ENCODE data around the gene HPCA.

HPCA gene

DNA sequence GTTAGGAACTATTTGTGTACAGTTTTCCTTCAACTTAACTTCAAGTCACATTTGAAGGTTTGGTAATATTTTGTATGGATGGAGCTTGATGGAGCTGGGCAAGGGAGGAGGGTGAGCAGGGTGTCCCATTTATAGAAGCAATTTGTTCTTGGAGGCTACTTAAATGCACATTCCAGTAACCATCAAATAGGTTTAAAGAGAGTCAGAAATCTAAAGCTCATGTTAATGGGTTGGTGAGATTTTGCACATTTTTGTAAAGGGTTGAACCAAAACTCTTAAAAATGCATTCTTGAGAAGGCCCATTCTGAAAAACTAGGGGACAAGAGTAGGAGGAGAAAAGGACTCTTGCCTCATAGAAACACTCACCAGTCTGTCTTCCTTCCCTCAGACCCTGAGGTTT lies 25.7 kb upstream of the HPCA start:
- no peak overlapping the region for H3K4me3 ChIP-seq (ENCODE audit: control insufficient read depth, low read depth, low read length)
- DNase-seq (ENCODE audit: low read depth), result no peak
- TF ChIP-seq CTCF (conservative IDR thresholded peaks at IDR 0.05; ENCODE audit: control insufficient read depth, insufficient read depth, low read depth, low read length), result no peak

GRCh38 chr1:32861904-32862695 lies 24.2 kb upstream of the HPCA start:
- no peak for TF ChIP-seq CTCF (conservative IDR thresholded peaks at IDR 0.05; ENCODE audit: control insufficient read depth, insufficient read depth, low read depth, low read length)
- no peak overlapping the region for H3K4me3 ChIP-seq (ENCODE audit: control insufficient read depth, low read depth, low read length)
- no peak for DNase-seq (ENCODE audit: low read depth)

DNA sequence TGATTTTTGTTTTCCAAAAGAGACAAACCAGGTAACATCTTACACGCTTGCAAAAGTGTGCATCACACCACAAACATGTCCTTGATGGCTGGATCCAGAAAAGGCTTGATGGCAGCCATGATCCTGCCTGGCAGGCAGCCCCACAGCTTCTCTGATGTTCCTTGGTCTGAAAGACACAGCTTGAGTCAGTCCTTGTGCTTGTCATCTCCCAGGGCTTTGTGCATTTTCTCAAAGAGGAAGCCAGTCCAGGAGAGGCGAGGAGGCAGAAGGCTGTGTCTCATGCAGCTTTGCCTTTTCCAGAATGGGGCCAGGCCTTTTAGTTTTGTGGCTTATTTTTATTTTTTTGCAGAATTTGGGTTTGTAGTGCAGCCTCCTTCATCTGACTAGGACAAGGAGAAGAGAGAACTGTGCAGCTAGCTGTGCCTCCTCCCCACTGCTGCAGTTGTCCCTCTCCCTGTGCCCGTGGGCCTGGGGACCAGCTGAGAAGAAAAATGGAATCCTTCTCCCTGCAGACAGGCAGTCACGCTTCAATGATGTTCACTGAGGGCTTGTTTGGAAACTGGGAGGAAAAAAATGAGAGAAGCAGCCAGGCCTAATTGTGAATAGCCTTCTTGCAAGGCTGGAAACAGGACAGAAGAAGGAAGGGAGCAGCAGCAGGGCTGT lies 22.9 kb upstream of the HPCA start:
- TF ChIP-seq CTCF (conservative IDR thresholded peaks at IDR 0.05; ENCODE audit: control insufficient read depth, insufficient read depth, low read depth, low read length), result no peak
- no peak for DNase-seq (ENCODE audit: low read depth)
- H3K4me3 ChIP-seq (ENCODE audit: control insufficient read depth, low read depth, low read length), result no peak overlapping the region

DNA sequence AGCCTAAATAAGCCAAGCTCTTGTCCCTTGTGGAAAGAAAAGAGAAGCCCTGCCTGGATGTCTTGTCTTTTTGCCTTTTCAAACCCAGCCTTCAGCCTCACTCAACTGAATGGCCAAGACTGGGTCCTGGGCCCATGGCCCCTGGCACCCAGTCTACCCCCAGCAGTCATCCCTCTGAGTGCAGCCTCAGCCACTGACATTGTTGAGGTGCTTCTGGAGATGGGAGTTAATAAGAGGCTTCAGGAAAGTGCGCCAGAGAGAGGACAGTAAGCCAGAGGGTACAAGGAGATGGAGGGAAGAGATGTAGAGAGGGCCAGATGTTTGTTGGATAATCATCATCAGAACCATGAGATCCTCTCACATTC lies 22.4 kb upstream of the HPCA start:
- H3K4me3 ChIP-seq (ENCODE audit: control insufficient read depth, low read depth, low read length), result no peak overlapping the region
- no peak for DNase-seq (ENCODE audit: low read depth)
- no peak for TF ChIP-seq CTCF (conservative IDR thresholded peaks at IDR 0.05; ENCODE audit: control insufficient read depth, insufficient read depth, low read depth, low read length)

DNA sequence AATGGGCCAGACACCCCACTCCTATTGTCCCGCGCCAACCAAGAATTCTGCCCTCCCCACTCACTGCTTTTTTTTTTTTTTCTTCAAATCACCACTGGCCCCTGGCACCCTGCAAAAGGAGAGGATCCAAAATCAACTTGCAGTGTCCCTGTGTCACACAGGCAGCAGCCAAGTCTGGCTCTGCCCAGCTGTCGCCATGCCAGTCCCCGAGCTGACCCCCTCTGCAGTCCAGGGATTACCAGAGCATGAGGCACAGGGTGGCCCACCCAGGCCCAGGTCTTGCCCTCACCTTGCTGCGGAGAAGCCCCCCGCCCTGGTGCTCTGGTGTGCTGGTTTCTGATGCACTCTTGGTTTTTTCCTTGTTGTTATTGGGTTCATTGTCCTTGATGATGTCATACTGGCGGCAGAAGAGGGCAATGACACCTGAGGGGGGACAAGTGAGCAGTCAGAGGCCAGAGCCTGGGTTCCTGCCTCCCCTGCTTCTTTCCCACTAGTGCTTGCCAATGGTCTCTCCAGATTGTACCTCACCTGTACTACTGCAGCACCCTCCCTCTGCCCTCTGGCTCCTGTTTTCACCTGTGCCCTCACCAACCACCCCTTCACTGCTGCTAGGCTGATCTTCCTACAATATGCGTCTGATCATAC lies 21.8 kb upstream of the HPCA start:
- no peak for DNase-seq (ENCODE audit: low read depth)
- TF ChIP-seq CTCF (conservative IDR thresholded peaks at IDR 0.05; ENCODE audit: control insufficient read depth, insufficient read depth, low read depth, low read length), result no peak
- no peak overlapping the region for H3K4me3 ChIP-seq (ENCODE audit: control insufficient read depth, low read depth, low read length)

GRCh38 chr1:32865639-32866405 lies 20.5 kb upstream of the HPCA start:
- no peak for TF ChIP-seq CTCF (conservative IDR thresholded peaks at IDR 0.05; ENCODE audit: control insufficient read depth, insufficient read depth, low read depth, low read length)
- H3K4me3 ChIP-seq (ENCODE audit: control insufficient read depth, low read depth, low read length), result no peak overlapping the region
- no peak for DNase-seq (ENCODE audit: low read depth)

Measured in fibroblast of mammary gland (primary cell).